ENCODE measurements around the gene VWA3A. TPM values are rescaled to one million over a fixed set of nuclear protein-coding genes. Genes with fewer than 3 reads are reported as not detected.

The VWA3A gene
- total RNA-seq, 1 donor from 2014 or later: 0.56 TPM

DNA sequence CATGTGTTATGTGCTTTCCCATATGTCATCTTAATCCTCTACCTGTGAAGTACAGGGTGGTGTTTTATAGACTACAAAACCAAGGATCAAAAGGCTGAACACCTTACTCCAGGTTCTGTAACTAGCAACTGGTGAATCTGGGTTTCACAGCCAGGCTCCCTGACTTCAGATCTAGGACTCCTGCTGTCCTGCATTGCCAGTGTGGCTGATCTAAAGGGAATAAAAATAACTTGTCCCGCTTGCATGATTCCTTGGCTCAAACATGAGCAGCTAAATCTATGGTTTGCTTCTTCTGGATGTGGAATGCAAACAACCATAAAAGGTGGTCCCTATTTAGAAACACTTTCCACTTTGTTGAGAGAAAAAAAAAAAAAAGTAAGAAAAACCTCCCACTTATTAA lies 3.7 kb upstream of the VWA3A start:
- no peaks in the 10 kb centered on the region for H3K36me3 Mint-ChIP-seq (ENCODE audit: low read depth, unreplicated experiment)
- no peaks in the 10 kb centered on the region for H3K9me3 Mint-ChIP-seq (ENCODE audit: unreplicated experiment)
- H3K4me1 Mint-ChIP-seq (ENCODE audit: unreplicated experiment): peaks cover 8% of the 10 kb centered on the region
- TF ChIP-seq, protein P1, sequence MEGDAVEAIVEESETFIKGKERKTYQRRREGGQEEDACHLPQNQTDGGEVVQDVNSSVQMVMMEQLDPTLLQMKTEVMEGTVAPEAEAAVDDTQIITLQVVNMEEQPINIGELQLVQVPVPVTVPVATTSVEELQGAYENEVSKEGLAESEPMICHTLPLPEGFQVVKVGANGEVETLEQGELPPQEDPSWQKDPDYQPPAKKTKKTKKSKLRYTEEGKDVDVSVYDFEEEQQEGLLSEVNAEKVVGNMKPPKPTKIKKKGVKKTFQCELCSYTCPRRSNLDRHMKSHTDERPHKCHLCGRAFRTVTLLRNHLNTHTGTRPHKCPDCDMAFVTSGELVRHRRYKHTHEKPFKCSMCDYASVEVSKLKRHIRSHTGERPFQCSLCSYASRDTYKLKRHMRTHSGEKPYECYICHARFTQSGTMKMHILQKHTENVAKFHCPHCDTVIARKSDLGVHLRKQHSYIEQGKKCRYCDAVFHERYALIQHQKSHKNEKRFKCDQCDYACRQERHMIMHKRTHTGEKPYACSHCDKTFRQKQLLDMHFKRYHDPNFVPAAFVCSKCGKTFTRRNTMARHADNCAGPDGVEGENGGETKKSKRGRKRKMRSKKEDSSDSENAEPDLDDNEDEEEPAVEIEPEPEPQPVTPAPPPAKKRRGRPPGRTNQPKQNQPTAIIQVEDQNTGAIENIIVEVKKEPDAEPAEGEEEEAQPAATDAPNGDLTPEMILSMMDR (IDR thresholded peaks at IDR 0.05; ENCODE audit: unreplicated experiment): no peak
- peaks cover 6% of the 10 kb centered on the region for H3K27me3 Mint-ChIP-seq (ENCODE audit: unreplicated experiment)
- DNase-seq (ENCODE audit: low spot score): no peak
- peak overlapping the region; percentile 7 for H3K27ac Mint-ChIP-seq (ENCODE audit: unreplicated experiment)
- H3K4me3 Mint-ChIP-seq (ENCODE audit: unreplicated experiment): no peak overlapping the region

DNA sequence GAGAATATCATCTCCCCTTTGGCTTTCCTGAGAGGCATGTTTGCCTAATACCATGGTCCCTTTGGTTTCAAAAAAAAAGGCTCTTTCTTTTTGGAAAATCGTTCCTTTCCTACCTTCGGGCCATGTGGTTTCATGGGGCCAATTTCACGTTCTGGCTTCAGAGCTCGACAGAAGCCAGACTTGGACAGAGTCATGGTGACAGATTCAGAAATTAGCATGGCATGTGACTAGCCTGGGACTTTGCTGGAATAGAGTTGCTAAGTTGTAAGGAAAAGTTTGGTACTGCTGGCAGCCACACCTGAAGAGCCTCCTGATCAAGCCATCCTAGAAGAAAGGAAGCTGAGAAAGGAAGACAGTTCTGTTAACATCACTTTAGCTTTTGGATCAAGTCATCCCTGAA lies 2.4 kb upstream of the VWA3A start:
- TF ChIP-seq, protein P1 (IDR thresholded peaks at IDR 0.05; ENCODE audit: unreplicated experiment): no peak
- Mint-ChIP-seq H3K4me1 (ENCODE audit: unreplicated experiment) (peaks cover 8% of the 10 kb centered on the region), H3K9me3 (ENCODE audit: unreplicated experiment) (no peaks in the 10 kb centered on the region), H3K4me3 (ENCODE audit: unreplicated experiment) (no peak overlapping the region), H3K36me3 (ENCODE audit: low read depth, unreplicated experiment) (no peaks in the 10 kb centered on the region), H3K27me3 (ENCODE audit: unreplicated experiment) (peaks cover 6% of the 10 kb centered on the region), H3K27ac (ENCODE audit: unreplicated experiment) (no peak overlapping the region)
- no peak for DNase-seq (ENCODE audit: low spot score)

DNA sequence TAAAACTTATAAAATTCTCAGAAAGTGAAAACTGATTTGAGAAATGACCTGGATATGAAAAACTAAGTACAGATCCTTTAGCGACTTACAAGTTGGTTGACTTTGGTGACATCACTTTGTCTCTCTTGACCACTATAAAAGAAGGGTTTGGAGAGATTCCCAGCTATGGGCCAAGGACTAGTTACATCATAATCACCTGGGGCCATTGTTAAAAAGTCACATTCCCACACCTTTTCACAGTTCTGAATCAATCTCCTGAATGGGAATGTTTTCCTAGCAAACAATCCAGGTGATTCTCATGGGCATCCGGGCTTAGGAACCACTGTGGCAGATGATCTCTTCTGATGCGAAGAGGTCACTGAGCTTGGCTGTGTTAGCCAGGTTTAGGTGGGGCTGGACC lies 620 bp upstream of the VWA3A start:
- Mint-ChIP-seq H3K36me3 (ENCODE audit: low read depth, unreplicated experiment) (no peaks in the 10 kb centered on the region), H3K9me3 (ENCODE audit: unreplicated experiment) (no peaks in the 10 kb centered on the region), H3K4me3 (ENCODE audit: unreplicated experiment) (no peak overlapping the region), H3K27me3 (ENCODE audit: unreplicated experiment) (peaks cover 6% of the 10 kb centered on the region), H3K27ac (ENCODE audit: unreplicated experiment) (peak overlapping the region; percentile 71), H3K4me1 (ENCODE audit: unreplicated experiment) (peaks cover 8% of the 10 kb centered on the region)
- no peak for DNase-seq (ENCODE audit: low spot score)
- TF ChIP-seq, protein P1 (IDR thresholded peaks at IDR 0.05; ENCODE audit: unreplicated experiment): no peak

DNA sequence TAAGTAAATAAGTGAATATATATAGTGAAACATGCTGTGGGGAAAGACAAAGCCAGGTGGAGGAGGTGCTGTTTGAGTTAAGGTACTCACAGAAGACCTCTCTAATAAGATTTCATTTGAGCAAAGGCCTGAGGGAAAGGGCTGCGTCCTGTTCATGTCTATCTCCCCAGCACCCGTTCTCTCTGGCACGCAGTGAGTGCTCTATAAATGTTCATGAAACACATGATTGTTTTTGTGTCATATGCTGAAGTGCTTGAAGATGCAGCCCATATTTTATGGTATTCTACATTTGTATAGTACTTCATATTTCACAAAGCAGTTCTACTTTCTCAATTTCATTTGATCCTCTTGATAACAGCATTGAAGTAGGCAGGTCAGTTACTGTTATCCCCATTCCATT lies 990 bp downstream of the VWA3A start:
- TF ChIP-seq, protein P1 (IDR thresholded peaks at IDR 0.05; ENCODE audit: unreplicated experiment): no peak
- Mint-ChIP-seq H3K4me1 (ENCODE audit: unreplicated experiment) (peaks cover 8% of the 10 kb centered on the region), H3K27me3 (ENCODE audit: unreplicated experiment) (peaks cover 6% of the 10 kb centered on the region)

DNA sequence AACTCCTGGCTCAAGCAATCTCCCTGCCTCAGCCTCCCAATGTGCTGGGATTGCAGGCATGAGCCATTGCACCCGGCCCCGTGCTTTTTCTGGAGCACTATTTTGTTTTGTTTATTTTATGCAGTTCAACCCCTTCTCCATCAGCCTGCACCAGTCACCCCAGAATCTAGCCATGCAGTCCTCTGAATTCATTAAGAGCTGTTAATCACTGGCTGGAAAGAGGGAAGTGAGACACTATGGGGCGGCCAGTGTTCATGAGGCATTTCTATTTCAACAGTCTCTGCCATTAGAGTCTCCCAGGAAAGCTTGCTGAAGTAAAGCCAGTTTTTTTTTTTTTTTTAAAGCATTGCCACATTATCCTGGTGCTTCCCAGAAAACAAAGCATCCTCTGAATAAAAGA lies 1.7 kb downstream of the VWA3A start:
- no peaks in the 10 kb centered on the region for H3K36me3 Mint-ChIP-seq (ENCODE audit: low read depth, unreplicated experiment)
- peaks cover 8% of the 10 kb centered on the region for H3K4me1 Mint-ChIP-seq (ENCODE audit: unreplicated experiment)
- DNase-seq (ENCODE audit: low spot score): no peak
- no peak overlapping the region for H3K27ac Mint-ChIP-seq (ENCODE audit: unreplicated experiment)
- TF ChIP-seq, protein P1 (IDR thresholded peaks at IDR 0.05; ENCODE audit: unreplicated experiment): no peak
- peaks cover 6% of the 10 kb centered on the region for H3K27me3 Mint-ChIP-seq (ENCODE audit: unreplicated experiment)
- H3K9me3 Mint-ChIP-seq (ENCODE audit: unreplicated experiment): no peaks in the 10 kb centered on the region
- H3K4me3 Mint-ChIP-seq (ENCODE audit: unreplicated experiment): no peak overlapping the region

More for the DNA sequence above, 990 bp downstream of the VWA3A start:
- Mint-ChIP-seq H3K36me3 (ENCODE audit: low read depth, unreplicated experiment) (no peaks in the 10 kb centered on the region), H3K9me3 (ENCODE audit: unreplicated experiment) (no peaks in the 10 kb centered on the region), H3K4me3 (ENCODE audit: unreplicated experiment) (no peak overlapping the region), H3K27ac (ENCODE audit: unreplicated experiment) (no peak overlapping the region)
- no peak for DNase-seq (ENCODE audit: low spot score)
